ENCODE results near the gene BACH2. TPM values are rescaled to one million over a fixed set of nuclear protein-coding genes. Genes with fewer than 3 reads are reported as not detected.

BACH2 gene
- total and polyA plus RNA-seq, 9 donors, result 3.4 to 5.8 (median 4.6) TPM

DNA sequence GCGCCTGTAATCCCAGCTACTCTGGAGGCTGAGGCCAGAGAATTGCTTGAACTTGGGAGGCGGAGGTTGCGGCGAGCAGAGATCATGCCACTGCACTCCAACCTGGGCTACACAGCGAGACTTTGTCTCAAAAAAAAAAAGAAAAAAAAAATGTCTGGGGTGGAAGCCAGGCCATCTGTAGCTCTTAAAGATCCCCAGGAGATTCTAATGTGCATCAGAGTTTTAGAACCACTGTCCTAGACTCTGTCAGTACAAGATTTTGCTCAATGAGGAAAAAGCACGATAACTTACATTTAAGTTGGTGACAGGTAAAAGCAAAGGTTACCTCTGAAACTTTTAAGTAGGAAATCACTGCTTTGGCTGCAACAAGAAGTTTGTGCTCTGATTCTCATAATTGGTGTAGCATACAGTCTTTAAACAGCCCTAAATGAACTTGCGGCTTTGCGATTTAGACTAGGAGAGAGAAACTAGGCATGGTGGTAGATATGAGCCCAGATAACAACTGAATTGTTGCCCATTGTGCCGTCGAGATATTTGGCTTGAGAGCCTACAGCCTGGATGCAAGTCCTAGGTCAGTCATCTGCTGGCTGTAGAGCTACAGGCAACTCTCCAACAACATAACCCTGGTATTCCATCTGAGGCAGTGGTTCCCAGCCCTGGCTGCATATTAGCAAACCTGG is 67.2 kb downstream of the BACH2 start:
- no peak overlapping the region for H3K27ac ChIP-seq (ENCODE audit: low read length)
- H3K27me3 ChIP-seq (ENCODE audit: control insufficient read depth, insufficient read depth, low read length), result no peaks in the 10 kb centered on the region
- H3K4me1 ChIP-seq (ENCODE audit: control insufficient read depth, insufficient read depth, low read length), result peaks cover 11% of the 10 kb centered on the region
- no peaks in the 10 kb centered on the region for H3K36me3 ChIP-seq (ENCODE audit: control insufficient read depth, insufficient read depth, low read length)
- no peaks in the 10 kb centered on the region for H3K9me3 ChIP-seq (replicated peaks; ENCODE audit: control insufficient read depth, low read depth, low read length)
- peak; percentile 76 for DNase-seq
- WGBS (ENCODE audit: insufficient coverage), result 75% methylated on average over 7 of the region's 10 CpGs
- H3K4me3 ChIP-seq (ENCODE audit: low read length), result no peak overlapping the region

DNA sequence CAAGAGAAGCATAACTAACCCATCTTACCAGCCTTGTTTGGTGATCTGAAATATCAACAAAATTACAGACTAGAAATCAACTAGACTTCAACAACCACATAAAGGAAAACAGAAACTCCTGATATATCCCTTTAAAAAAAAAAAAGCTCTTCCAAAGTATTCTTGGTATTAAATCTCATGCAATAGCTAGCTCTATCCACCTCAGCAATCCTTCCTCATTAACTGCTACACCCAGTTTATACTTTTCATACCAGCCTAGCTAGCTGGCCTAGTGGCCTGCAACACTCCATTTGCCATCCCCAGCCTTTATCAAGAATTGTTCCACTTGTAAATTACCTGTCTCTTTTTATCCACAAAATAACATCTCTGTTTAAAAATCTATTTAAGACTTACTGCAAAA is 69.0 kb downstream of the BACH2 start:
- H3K9me3 ChIP-seq (replicated peaks; ENCODE audit: control insufficient read depth, low read depth, low read length), result peaks cover 4% of the 10 kb centered on the region
- H3K4me3 ChIP-seq (ENCODE audit: low read length), result no peak overlapping the region
- no peaks in the 10 kb centered on the region for H3K36me3 ChIP-seq (ENCODE audit: control insufficient read depth, insufficient read depth, low read length)
- peaks cover 11% of the 10 kb centered on the region for H3K4me1 ChIP-seq (ENCODE audit: control insufficient read depth, insufficient read depth, low read length)
- no peaks in the 10 kb centered on the region for H3K27me3 ChIP-seq (ENCODE audit: control insufficient read depth, insufficient read depth, low read length)
- DNase-seq, result no peak
- peak overlapping the region; percentile 3 for H3K27ac ChIP-seq (ENCODE audit: low read length)

DNA sequence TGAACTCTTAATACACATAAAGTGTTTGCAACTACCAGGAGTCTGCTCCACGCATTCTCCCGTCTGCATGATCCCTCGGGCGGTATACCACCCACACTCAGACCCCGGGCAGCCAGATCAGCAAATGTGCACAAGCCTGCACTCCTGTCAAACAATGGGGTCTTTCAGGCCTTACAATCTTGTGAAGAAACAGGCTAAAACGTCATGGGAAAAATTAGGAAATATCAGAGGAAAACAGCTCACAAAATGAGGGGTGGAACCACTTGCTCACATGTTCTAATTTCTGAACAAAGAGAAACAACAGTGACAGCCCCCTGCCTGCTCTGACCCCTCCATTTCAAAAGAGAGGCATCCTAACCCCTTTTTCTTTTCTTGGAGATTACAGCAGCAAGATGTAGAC is 69.4 kb downstream of the BACH2 start:
- Histone ChIP-seq H3K36me3 (ENCODE audit: control insufficient read depth, insufficient read depth, low read length) (no peaks in the 10 kb centered on the region), H3K9me3 (replicated peaks; ENCODE audit: control insufficient read depth, low read depth, low read length) (peaks cover 4% of the 10 kb centered on the region), H3K4me3 (ENCODE audit: low read length) (no peak overlapping the region), H3K27me3 (ENCODE audit: control insufficient read depth, insufficient read depth, low read length) (no peaks in the 10 kb centered on the region), H3K27ac (ENCODE audit: low read length) (peak overlapping the region; percentile 3), H3K4me1 (ENCODE audit: control insufficient read depth, insufficient read depth, low read length) (peaks cover 11% of the 10 kb centered on the region)
- 35% methylated on average over 2 of the region's 6 CpGs for WGBS (ENCODE audit: insufficient coverage)
- peak; percentile 47 for DNase-seq

DNA sequence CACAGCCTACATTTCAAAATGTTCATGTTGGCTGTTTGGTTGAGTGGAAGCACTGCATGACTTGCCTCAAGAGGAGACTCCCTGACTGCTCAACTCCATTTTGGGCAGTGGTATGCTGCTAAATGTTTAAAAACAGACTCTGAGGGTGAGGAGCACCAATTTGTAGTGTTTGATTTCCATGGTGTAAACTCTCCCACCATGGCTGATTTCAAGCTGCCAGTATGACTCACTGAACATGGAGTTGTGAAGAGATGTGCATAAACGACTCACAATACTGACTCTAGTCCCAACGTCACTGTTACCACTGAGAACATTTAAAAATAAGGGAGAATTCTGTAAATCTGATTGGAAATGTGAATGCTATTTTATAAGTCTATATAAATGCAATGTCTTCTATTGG is 70.4 kb downstream of the BACH2 start:
- peaks cover 4% of the 10 kb centered on the region for H3K9me3 ChIP-seq (replicated peaks; ENCODE audit: control insufficient read depth, low read depth, low read length)
- H3K27ac ChIP-seq (ENCODE audit: low read length), result no peak overlapping the region
- peaks cover 10% of the 10 kb centered on the region for H3K4me1 ChIP-seq (ENCODE audit: control insufficient read depth, insufficient read depth, low read length)
- no peaks in the 10 kb centered on the region for H3K36me3 ChIP-seq (ENCODE audit: control insufficient read depth, insufficient read depth, low read length)
- no peak for DNase-seq
- no peak overlapping the region for H3K4me3 ChIP-seq (ENCODE audit: low read length)
- H3K27me3 ChIP-seq (ENCODE audit: control insufficient read depth, insufficient read depth, low read length), result no peaks in the 10 kb centered on the region
- no CpG with 5 or more reads among the region's 2 CpGs for WGBS (ENCODE audit: insufficient coverage)

DNA sequence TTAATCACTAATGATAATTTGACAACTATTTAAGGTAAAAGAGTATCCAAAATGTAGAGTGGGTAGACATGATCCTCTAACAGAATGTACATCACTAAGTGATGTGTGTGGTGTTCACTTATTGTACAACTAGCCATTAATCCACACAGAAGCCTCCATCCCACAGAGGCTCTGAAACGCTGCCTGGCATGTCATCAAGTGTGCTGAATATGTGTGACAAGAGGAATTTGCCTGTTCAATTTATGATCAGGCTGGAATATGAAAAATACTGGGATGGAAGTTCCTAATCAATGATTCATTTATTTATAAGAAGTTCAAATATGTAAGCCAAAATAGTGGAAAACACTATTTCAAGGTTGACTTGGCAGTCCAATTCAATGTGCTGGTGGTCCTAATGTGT is 72.4 kb downstream of the BACH2 start:
- H3K27me3 ChIP-seq (ENCODE audit: control insufficient read depth, insufficient read depth, low read length), result no peaks in the 10 kb centered on the region
- peaks cover 11% of the 10 kb centered on the region for H3K4me1 ChIP-seq (ENCODE audit: control insufficient read depth, insufficient read depth, low read length)
- H3K27ac ChIP-seq (ENCODE audit: low read length), result no peak overlapping the region
- peaks cover 4% of the 10 kb centered on the region for H3K9me3 ChIP-seq (replicated peaks; ENCODE audit: control insufficient read depth, low read depth, low read length)
- H3K4me3 ChIP-seq (ENCODE audit: low read length), result no peak overlapping the region
- no peaks in the 10 kb centered on the region for H3K36me3 ChIP-seq (ENCODE audit: control insufficient read depth, insufficient read depth, low read length)
- no peak for DNase-seq
- no CpG with 5 or more reads among the region's 1 CpG for WGBS (ENCODE audit: insufficient coverage)

DNA sequence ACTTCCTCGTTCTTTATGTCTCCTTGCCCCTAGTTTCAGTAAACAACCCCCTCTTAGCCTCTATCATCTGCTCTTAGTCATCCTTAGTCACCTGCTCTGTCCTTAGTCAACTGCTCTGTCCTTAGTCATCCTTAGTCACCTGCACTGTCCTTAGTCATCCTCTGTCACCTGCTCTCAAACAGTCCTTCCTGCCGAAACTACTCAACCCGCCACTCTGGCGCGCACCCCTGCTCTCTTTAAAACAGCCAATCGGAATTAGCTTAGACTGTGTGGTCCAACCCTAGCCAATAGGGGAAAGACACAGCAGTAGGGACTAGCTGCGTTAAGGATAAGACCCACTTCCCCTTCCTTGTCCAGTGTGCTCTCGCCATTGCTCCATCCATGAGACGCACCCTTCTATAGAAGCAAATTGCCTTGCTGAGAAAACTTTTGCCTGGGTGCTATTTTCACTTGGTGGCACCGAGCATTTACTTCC is 73.9 kb downstream of the BACH2 start:
- H3K36me3 ChIP-seq (ENCODE audit: control insufficient read depth, insufficient read depth, low read length), result no peaks in the 10 kb centered on the region
- no peak for DNase-seq
- no peak overlapping the region for H3K4me3 ChIP-seq (ENCODE audit: low read length)
- peaks cover 4% of the 10 kb centered on the region for H3K9me3 ChIP-seq (replicated peaks; ENCODE audit: control insufficient read depth, low read depth, low read length)
- H3K27ac ChIP-seq (ENCODE audit: low read length), result no peak overlapping the region
- H3K27me3 ChIP-seq (ENCODE audit: control insufficient read depth, insufficient read depth, low read length), result no peaks in the 10 kb centered on the region
- WGBS (ENCODE audit: insufficient coverage), result 97% methylated on average over 9 of the region's 10 CpGs
- H3K4me1 ChIP-seq (ENCODE audit: control insufficient read depth, insufficient read depth, low read length), result peaks cover 24% of the 10 kb centered on the region

DNA sequence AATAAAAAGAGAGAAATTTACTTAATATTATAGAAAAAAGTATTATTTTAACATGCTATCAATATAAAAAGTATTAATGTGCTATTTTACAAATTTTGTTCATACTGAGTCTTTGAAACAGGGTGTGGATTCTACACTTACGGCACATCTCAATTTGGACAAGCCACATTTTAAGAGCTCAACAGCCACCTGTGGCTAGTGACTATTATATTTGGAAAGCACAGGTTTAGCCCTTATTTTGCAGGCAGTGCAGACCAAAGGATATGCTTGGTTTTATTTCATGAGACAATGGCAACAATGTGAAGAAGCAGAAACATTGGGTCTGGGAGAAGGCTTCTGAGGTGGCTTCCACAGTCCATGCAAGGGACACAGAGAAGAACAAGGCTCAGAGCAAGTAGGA is 74.6 kb downstream of the BACH2 start:
- Histone ChIP-seq H3K9me3 (replicated peaks; ENCODE audit: control insufficient read depth, low read depth, low read length) (peaks cover 4% of the 10 kb centered on the region), H3K27ac (ENCODE audit: low read length) (no peak overlapping the region), H3K27me3 (ENCODE audit: control insufficient read depth, insufficient read depth, low read length) (no peaks in the 10 kb centered on the region), H3K36me3 (ENCODE audit: control insufficient read depth, insufficient read depth, low read length) (no peaks in the 10 kb centered on the region), H3K4me1 (ENCODE audit: control insufficient read depth, insufficient read depth, low read length) (peaks cover 20% of the 10 kb centered on the region), H3K4me3 (ENCODE audit: low read length) (no peak overlapping the region)
- WGBS (ENCODE audit: insufficient coverage), result no CpG with 5 or more reads among the region's 1 CpG
- DNase-seq, result no peak

DNA sequence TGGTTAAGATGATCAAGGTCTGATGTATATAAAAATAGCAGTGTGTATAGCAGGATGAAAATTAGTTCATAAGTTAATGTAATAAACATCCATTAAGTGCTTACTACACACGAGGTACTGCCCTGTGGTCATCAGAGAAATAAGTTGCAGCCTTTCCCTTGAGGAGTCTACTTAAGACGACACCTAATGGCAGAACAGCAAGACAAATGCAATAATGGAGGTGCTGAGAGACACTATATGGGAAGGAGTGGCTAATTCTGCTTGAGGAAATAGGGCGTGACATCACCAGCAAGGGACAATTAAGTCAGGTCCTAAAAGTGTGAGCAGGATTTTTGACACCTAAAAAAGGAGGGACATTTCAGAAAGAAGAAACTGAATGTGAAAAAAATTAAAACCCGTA is 75.2 kb downstream of the BACH2 start:
- no peak overlapping the region for H3K4me3 ChIP-seq (ENCODE audit: low read length)
- no peak overlapping the region for H3K27ac ChIP-seq (ENCODE audit: low read length)
- H3K27me3 ChIP-seq (ENCODE audit: control insufficient read depth, insufficient read depth, low read length), result no peaks in the 10 kb centered on the region
- 93% methylated on average over 3 of the region's 4 CpGs for WGBS (ENCODE audit: insufficient coverage)
- no peak for DNase-seq
- peaks cover 4% of the 10 kb centered on the region for H3K9me3 ChIP-seq (replicated peaks; ENCODE audit: control insufficient read depth, low read depth, low read length)
- H3K36me3 ChIP-seq (ENCODE audit: control insufficient read depth, insufficient read depth, low read length), result no peaks in the 10 kb centered on the region
- peaks cover 25% of the 10 kb centered on the region for H3K4me1 ChIP-seq (ENCODE audit: control insufficient read depth, insufficient read depth, low read length)

DNA sequence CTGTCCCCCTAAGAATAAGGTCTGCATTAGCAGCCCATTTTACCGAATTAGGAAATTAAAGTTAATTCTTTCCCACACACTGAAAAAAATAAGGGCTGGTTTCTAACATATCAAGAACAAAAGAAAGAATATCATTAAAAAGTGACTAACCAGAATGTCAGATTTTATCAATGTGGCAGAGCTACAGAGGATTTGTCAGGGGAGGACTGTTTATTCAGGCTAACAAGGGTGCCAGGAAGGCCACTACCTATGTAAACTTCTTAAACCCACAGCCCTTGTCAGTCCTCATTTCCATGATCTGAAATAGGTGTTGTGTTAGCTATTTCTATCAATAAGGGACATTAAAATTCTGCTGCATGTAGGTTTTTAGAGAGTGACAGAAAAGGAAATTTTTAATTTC is 76.4 kb downstream of the BACH2 start:
- WGBS (ENCODE audit: insufficient coverage), result no CpG with 5 or more reads among the region's 1 CpG
- no peak overlapping the region for H3K4me3 ChIP-seq (ENCODE audit: low read length)
- no peak overlapping the region for H3K27ac ChIP-seq (ENCODE audit: low read length)

DNA sequence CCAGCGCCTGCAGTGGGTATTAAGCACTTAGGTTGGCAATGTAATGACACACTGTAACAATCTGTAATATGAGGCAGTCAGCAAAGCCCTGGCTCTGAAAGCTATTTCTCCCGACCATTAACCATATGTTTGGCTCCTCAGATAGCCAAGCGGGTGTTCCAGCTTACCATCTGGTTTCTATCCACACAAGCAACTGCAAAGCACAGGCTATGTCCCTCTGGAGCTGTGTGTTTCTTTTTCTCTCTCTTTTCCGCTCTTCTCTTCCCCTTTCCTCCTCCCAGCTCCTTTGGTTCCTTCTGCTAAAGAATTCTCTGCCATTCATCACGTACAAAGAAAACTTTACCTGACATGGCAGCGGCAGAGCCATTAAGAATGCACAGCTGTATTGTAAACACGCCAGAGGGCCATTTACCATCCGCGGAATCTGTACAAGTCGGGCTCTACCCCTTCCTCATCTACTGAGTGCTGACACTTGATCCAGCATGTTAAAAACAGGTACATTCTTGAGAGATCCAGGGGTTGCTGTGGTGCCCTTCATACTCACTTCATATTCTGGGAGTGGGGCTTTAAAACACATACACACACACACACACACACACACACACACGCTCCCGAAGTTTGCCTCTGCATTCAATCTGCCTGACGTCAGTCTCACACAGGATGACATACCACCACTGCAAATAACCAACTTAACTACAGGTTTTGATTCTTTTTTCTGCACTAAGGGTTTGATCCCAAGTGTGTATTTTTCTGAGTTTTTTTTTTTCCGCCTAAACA is 77.2 kb downstream of the BACH2 start:
- 11% methylated on average over 8 of the region's 14 CpGs for WGBS (ENCODE audit: insufficient coverage)
- Histone ChIP-seq H3K4me3 (ENCODE audit: low read length) (peak overlapping the region; percentile 45), H3K27me3 (ENCODE audit: control insufficient read depth, insufficient read depth, low read length) (no peaks in the 10 kb centered on the region), H3K36me3 (ENCODE audit: control insufficient read depth, insufficient read depth, low read length) (no peaks in the 10 kb centered on the region), H3K27ac (ENCODE audit: low read length) (peak overlapping the region; percentile 96), H3K9me3 (replicated peaks; ENCODE audit: control insufficient read depth, low read depth, low read length) (peaks cover 4% of the 10 kb centered on the region), H3K4me1 (ENCODE audit: control insufficient read depth, insufficient read depth, low read length) (peaks cover 36% of the 10 kb centered on the region)
- peak; percentile 99 for DNase-seq

More for the DNA sequence above, 76.4 kb downstream of the BACH2 start:
- Histone ChIP-seq H3K9me3 (replicated peaks; ENCODE audit: control insufficient read depth, low read depth, low read length) (peaks cover 4% of the 10 kb centered on the region), H3K36me3 (ENCODE audit: control insufficient read depth, insufficient read depth, low read length) (no peaks in the 10 kb centered on the region), H3K4me1 (ENCODE audit: control insufficient read depth, insufficient read depth, low read length) (peaks cover 36% of the 10 kb centered on the region), H3K27me3 (ENCODE audit: control insufficient read depth, insufficient read depth, low read length) (no peaks in the 10 kb centered on the region)
- DNase-seq, result no peak

Data from muscle of leg (tissue), 11 donors.